Mesothelial cell of epicardium (in vitro differentiated cells): ENCODE measurements around the gene SNAPIN. TPM values are rescaled to one million over a fixed set of nuclear protein-coding genes. Genes with fewer than 3 reads are reported as not detected.
"Not testable (repeated sequence)": the region's sequence is repeated elsewhere in the genome, so short reads cannot be mapped to it uniquely, and the experiment has no call there.

Source experiments
- DNase-seq, 2 experiments: peaks; one replicate each; pipeline ENCODE4 v3.0.0; 2021; ENCODE audit warnings: low spot score in 2 of 2; ENCODE audit not compliant: unreplicated experiment in 2 of 2
- H3K27ac Mint-ChIP-seq: 2 replicates; pipeline ENCODE4 v1.8.0; 2021; ENCODE audit warnings: mixed read lengths
- H3K27me3 Mint-ChIP-seq: 2 replicates; pipeline ENCODE4 v1.8.0; 2021; ENCODE audit warnings: low read depth, mixed read lengths
- H3K36me3 Mint-ChIP-seq: 2 replicates; pipeline ENCODE4 v1.8.0; 2021; ENCODE audit warnings: mixed read lengths
- H3K4me1 Mint-ChIP-seq: 2 replicates; pipeline ENCODE4 v1.8.0; 2021; ENCODE audit warnings: mixed read lengths
- H3K4me3 Mint-ChIP-seq: 2 replicates; pipeline ENCODE4 v1.8.0; 2021; ENCODE audit warnings: mild to moderate bottlenecking, moderate library complexity, mixed read lengths
- H3K9me3 Mint-ChIP-seq: 2 replicates; pipeline ENCODE4 v1.8.0; 2021; ENCODE audit warnings: mixed read lengths
- CTCF ChIP-seq: fragments of 200-600 bp; sonication (generic); IDR thresholded peaks from one replicate; pipeline ENCODE4 v1.5.0; 2021; ENCODE audit warnings: antibody characterized with exemption; ENCODE audit not compliant: unreplicated experiment
- total RNA-seq: library from RNA; stranded (reverse); gene quantifications from 3 replicates; pipeline ENCODE4 v1.2.1, GENCODE V29; 2021

The SNAPIN gene
- total RNA-seq, 1 donor from 2014 or later, result 34.6 TPM

DNA sequence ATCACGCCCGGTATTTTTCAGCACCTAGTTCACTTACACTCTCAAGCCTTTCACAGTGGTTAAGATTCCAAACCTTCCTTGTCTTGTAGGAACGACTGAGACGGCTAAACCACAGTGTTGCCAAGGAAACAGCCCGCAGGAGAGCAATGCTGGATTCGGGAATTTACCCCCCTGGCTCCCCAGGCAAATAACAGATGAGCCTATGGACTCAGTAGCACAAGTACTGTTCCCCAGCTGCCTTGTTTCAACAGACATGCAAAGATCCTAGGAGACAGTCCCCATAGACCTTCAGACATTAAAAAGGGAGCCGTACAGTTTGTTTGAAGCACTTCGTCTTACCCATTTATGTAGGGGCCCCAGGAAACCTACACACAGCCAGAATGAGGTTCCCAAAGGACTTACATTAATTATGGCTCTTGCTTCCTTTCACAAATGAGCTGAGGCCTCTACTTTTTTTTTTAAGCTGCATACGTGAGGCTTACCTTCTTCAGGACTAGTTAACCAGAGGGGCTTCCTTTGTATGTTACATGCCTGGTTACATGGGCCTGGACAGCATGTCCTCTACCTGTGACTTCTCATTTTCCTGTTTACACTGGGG, 2.7 kb downstream of the SNAPIN start:
- peaks cover 11% of the 10 kb centered on the region for H3K4me1 Mint-ChIP-seq
- H3K27me3 Mint-ChIP-seq, result no peaks in the 10 kb centered on the region
- no peak for DNase-seq
- peak overlapping the region; percentile 78 for H3K27ac Mint-ChIP-seq
- H3K9me3 Mint-ChIP-seq, result no peaks in the 10 kb centered on the region
- H3K36me3 Mint-ChIP-seq, result peaks cover 24% of the 10 kb centered on the region
- H3K4me3 Mint-ChIP-seq, result peak overlapping the region; percentile 24
- TF ChIP-seq CTCF, result no peak

DNA sequence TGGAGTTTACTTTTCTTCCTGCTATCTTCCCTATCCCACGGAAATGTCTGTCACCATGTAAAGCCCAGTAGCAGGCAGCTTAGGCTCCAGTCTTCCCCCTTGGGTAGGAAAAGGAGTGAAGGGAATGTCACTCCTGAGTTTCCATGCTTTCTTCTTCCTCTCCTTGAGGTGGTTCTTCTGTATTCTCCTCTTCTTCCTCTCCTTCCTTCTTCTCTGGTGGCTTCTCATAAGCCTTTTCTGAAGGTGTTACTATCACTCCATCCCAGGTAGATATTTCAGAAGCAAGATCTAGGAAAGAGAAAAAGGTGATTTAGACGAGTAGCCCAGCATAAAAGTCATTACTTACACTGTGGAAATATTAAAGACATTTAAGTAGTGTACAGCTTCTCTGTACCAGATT, 3.8 kb downstream of the SNAPIN start:
- H3K27me3 Mint-ChIP-seq, result no peaks in the 10 kb centered on the region
- peaks cover 27% of the 10 kb centered on the region for H3K36me3 Mint-ChIP-seq
- no peaks in the 10 kb centered on the region for H3K9me3 Mint-ChIP-seq
- no peak for TF ChIP-seq CTCF
- no peak overlapping the region for H3K4me3 Mint-ChIP-seq
- H3K27ac Mint-ChIP-seq, result peak overlapping the region; percentile 9
- no peak for DNase-seq
- H3K4me1 Mint-ChIP-seq, result peaks cover 11% of the 10 kb centered on the region

DNA sequence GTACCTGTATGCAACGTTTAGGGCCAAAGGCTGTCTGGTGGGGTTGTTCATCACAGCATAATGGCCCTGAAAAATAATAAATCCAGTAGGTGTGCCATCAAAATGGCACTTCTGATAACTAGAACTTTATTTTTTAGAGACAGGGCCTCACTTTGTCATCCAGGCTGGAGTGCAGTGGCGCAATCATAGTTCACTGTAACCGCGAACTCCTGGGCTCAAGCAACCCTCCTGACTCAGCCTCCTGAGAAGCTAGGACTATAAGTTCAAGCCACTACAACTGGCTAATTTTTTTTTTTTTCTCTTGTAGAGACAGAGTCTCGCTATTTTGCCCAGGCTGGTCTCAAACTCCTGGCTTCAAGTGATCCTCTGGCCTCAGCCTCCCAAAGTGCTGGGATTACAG, 4.7 kb downstream of the SNAPIN start:
- H3K4me3 Mint-ChIP-seq, result no peak overlapping the region
- no peak for DNase-seq
- no peak for TF ChIP-seq CTCF
- H3K9me3 Mint-ChIP-seq, result no peaks in the 10 kb centered on the region
- H3K27ac Mint-ChIP-seq, result no peak overlapping the region
- no peaks in the 10 kb centered on the region for H3K27me3 Mint-ChIP-seq
- peaks cover 36% of the 10 kb centered on the region for H3K36me3 Mint-ChIP-seq
- H3K4me1 Mint-ChIP-seq, result peaks cover 13% of the 10 kb centered on the region

GRCh38 chr1:153667439-153667838, 8.9 kb downstream of the SNAPIN start:
- Mint-ChIP-seq H3K27ac (no peak overlapping the region), H3K36me3 (peaks cover 35% of the 10 kb centered on the region), H3K27me3 (no peaks in the 10 kb centered on the region), H3K4me1 (peaks cover 17% of the 10 kb centered on the region), H3K9me3 (no peaks in the 10 kb centered on the region), H3K4me3 (peak overlapping the region; percentile 22)
- no peak for DNase-seq
- TF ChIP-seq CTCF, result no peak

- H3K9me3 Mint-ChIP-seq, H3K27ac Mint-ChIP-seq, DNase-seq, H3K27me3 Mint-ChIP-seq: not testable (repeated sequence)
- H3K36me3 Mint-ChIP-seq, result peaks cover 33% of the 10 kb centered on the region
- H3K4me3 Mint-ChIP-seq, result peak overlapping the region; percentile 55
- peaks cover 17% of the 10 kb centered on the region for H3K4me1 Mint-ChIP-seq
These were observed 10.2 kb downstream of the SNAPIN start for GRCh38 chr1:153668672-153669071.

GRCh38 chr1:153669606-153670005, 11.1 kb downstream of the SNAPIN start:
- no peaks in the 10 kb centered on the region for H3K9me3 Mint-ChIP-seq
- no peak overlapping the region for H3K27ac Mint-ChIP-seq
- no peaks in the 10 kb centered on the region for H3K27me3 Mint-ChIP-seq
- H3K4me3 Mint-ChIP-seq, result no peak overlapping the region
- DNase-seq, result no peak
- H3K36me3 Mint-ChIP-seq, result peaks cover 27% of the 10 kb centered on the region
- no peak for TF ChIP-seq CTCF
- H3K4me1 Mint-ChIP-seq, result peaks cover 17% of the 10 kb centered on the region
